HG03575 (cell line): ENCODE data around the gene PRSS3.
"Not testable (repeated sequence)": the region's sequence is repeated elsewhere in the genome, so short reads cannot be mapped to it uniquely, and the experiment has no call there.

Experiments used
- ATAC-seq: cut with Tn5 transposase; IDR thresholded peaks from one replicate; pipeline ENCODE4 v1.9.1; 2021; ENCODE audit not compliant: unreplicated experiment, insufficient number of reproducible peaks, low FRiP score; ENCODE audit errors: extremely low read depth

Gene PRSS3

GRCh38 chr9:33795281-33795680 is at the start of gene PRSS3:
Gene PRSS3 (plus strand): TSS chr9:33795561. CDS start chr9:33795574, 13 bp downstream.
- no peak for ATAC-seq

GRCh38 chr9:33748633-33749304 is 46.6 kb upstream of the PRSS3 start:
- no peak for ATAC-seq

- not testable (repeated sequence) for ATAC-seq
Observed at GRCh38 chr9:33749305-33749654, 46.1 kb upstream of the PRSS3 start.

- no peak for ATAC-seq
Observed at GRCh38 chr9:33750307-33750838, 45.0 kb upstream of the PRSS3 start.

GRCh38 chr9:33750839-33751339 is 44.5 kb upstream of the PRSS3 start:
- no peak for ATAC-seq

GRCh38 chr9:33751536-33752129 is 43.7 kb upstream of the PRSS3 start:
- ATAC-seq: no peak

GRCh38 chr9:33752130-33752637 is 43.2 kb upstream of the PRSS3 start:
- no peak for ATAC-seq

GRCh38 chr9:33752789-33753188 is 42.6 kb upstream of the PRSS3 start:
- not testable (repeated sequence) for ATAC-seq

GRCh38 chr9:33759648-33760047 is 35.7 kb upstream of the PRSS3 start:
- not testable (repeated sequence) for ATAC-seq

GRCh38 chr9:33762343-33762742 is 33.0 kb upstream of the PRSS3 start:
- ATAC-seq: no peak

GRCh38 chr9:33763709-33764108 is 31.7 kb upstream of the PRSS3 start:
- not testable (repeated sequence) for ATAC-seq

- ATAC-seq: no peak
Observed at GRCh38 chr9:33765411-33765810, 29.9 kb upstream of the PRSS3 start.

- not testable (repeated sequence) for ATAC-seq
Observed at GRCh38 chr9:33770156-33770880, 25.0 kb upstream of the PRSS3 start.

- ATAC-seq: not testable (repeated sequence)
Observed at GRCh38 chr9:33773135-33773534, 22.2 kb upstream of the PRSS3 start.

GRCh38 chr9:33774074-33774659 is 21.2 kb upstream of the PRSS3 start:
- not testable (repeated sequence) for ATAC-seq

- no peak for ATAC-seq
Observed at GRCh38 chr9:33776578-33776977, 18.8 kb upstream of the PRSS3 start.

GRCh38 chr9:33778700-33779351 is 16.5 kb upstream of the PRSS3 start:
- ATAC-seq: no peak

- ATAC-seq: no peak
Observed at GRCh38 chr9:33780276-33780675, 15.1 kb upstream of the PRSS3 start.

GRCh38 chr9:33781736-33782135 is 13.6 kb upstream of the PRSS3 start:
- ATAC-seq: no peak
